ENCODE data around the gene WASHC2A.
"Not testable (repeated sequence)": the region's sequence is repeated elsewhere in the genome, so short reads cannot be mapped to it uniquely, and the experiment has no call there.

DNA sequence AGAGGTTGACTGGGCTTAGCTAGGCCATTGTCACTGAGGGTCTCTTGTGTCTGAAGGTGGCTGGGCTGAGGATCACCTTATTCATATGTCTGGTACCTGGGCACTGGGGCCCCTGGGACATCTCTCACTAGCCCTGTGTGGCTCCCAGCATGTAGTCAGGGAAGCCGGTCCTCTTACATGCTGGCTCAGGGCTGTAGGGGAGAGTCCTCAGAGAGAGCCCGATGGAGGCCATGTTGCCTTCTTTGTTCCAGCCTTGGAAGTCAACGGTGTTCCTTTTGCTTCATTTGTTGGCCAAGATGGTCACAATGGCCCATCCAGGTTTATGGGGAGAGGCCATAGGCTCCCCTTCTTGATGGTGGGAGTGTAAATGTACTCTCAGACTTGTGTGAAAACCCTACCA, 34.0 kb downstream of the WASHC2A start:
- TF ChIP-seq, protein P1, sequence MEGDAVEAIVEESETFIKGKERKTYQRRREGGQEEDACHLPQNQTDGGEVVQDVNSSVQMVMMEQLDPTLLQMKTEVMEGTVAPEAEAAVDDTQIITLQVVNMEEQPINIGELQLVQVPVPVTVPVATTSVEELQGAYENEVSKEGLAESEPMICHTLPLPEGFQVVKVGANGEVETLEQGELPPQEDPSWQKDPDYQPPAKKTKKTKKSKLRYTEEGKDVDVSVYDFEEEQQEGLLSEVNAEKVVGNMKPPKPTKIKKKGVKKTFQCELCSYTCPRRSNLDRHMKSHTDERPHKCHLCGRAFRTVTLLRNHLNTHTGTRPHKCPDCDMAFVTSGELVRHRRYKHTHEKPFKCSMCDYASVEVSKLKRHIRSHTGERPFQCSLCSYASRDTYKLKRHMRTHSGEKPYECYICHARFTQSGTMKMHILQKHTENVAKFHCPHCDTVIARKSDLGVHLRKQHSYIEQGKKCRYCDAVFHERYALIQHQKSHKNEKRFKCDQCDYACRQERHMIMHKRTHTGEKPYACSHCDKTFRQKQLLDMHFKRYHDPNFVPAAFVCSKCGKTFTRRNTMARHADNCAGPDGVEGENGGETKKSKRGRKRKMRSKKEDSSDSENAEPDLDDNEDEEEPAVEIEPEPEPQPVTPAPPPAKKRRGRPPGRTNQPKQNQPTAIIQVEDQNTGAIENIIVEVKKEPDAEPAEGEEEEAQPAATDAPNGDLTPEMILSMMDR (tag by site-specific recombination; IDR thresholded peaks at IDR 0.05) = not testable (repeated sequence)
- not testable (repeated sequence) for TF ChIP-seq ZFP3 (tag by site-specific recombination; IDR thresholded peaks at IDR 0.05; ENCODE audit: low read depth); ZNF558 (tag by site-specific recombination; IDR thresholded peaks at IDR 0.05); ZNF391 (tag by site-specific recombination; IDR thresholded peaks at IDR 0.05; ENCODE audit: borderline replicate concordance, low read depth); ZNF549 (tag by site-specific recombination; IDR thresholded peaks at IDR 0.05); ZNF274 (IDR thresholded peaks at IDR 0.05; ENCODE audit: low read length); ZNF274 (tag by site-specific recombination; IDR thresholded peaks at IDR 0.05; ENCODE audit: borderline replicate concordance); ZNF768 (tag by site-specific recombination; IDR thresholded peaks at IDR 0.05); ZNF561 (tag by site-specific recombination; IDR thresholded peaks at IDR 0.05; ENCODE audit: borderline replicate concordance); ZNF830 (tag by site-specific recombination; IDR thresholded peaks at IDR 0.05; ENCODE audit: low read depth); YY1 (tag by site-specific recombination; IDR thresholded peaks at IDR 0.05)
- TF ChIP-seq, protein P2, sequence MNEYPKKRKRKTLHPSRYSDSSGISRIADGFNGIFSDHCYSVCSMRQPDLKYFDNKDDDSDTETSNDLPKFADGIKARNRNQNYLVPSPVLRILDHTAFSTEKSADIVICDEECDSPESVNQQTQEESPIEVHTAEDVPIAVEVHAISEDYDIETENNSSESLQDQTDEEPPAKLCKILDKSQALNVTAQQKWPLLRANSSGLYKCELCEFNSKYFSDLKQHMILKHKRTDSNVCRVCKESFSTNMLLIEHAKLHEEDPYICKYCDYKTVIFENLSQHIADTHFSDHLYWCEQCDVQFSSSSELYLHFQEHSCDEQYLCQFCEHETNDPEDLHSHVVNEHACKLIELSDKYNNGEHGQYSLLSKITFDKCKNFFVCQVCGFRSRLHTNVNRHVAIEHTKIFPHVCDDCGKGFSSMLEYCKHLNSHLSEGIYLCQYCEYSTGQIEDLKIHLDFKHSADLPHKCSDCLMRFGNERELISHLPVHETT (tag by site-specific recombination; IDR thresholded peaks at IDR 0.05) = not testable (repeated sequence)
- TF ChIP-seq, protein P3, sequence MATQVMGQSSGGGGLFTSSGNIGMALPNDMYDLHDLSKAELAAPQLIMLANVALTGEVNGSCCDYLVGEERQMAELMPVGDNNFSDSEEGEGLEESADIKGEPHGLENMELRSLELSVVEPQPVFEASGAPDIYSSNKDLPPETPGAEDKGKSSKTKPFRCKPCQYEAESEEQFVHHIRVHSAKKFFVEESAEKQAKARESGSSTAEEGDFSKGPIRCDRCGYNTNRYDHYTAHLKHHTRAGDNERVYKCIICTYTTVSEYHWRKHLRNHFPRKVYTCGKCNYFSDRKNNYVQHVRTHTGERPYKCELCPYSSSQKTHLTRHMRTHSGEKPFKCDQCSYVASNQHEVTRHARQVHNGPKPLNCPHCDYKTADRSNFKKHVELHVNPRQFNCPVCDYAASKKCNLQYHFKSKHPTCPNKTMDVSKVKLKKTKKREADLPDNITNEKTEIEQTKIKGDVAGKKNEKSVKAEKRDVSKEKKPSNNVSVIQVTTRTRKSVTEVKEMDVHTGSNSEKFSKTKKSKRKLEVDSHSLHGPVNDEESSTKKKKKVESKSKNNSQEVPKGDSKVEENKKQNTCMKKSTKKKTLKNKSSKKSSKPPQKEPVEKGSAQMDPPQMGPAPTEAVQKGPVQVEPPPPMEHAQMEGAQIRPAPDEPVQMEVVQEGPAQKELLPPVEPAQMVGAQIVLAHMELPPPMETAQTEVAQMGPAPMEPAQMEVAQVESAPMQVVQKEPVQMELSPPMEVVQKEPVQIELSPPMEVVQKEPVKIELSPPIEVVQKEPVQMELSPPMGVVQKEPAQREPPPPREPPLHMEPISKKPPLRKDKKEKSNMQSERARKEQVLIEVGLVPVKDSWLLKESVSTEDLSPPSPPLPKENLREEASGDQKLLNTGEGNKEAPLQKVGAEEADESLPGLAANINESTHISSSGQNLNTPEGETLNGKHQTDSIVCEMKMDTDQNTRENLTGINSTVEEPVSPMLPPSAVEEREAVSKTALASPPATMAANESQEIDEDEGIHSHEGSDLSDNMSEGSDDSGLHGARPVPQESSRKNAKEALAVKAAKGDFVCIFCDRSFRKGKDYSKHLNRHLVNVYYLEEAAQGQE (tag by site-specific recombination; IDR thresholded peaks at IDR 0.05) = not testable (repeated sequence)
